H9 (cell line): ENCODE results near the gene SH3PXD2B. TPM values are rescaled to one million over a fixed set of nuclear protein-coding genes. Genes with fewer than 3 reads are reported as not detected.
A peak's percentile ranks its signal among the peaks of the same experiment; 100 is the strongest.

Experiments used
- DNase-seq: peaks from one replicate; pipeline ENCODE4 v3.0.0-alpha.2; 2017
- H2AFZ ChIP-seq: one replicate; pipeline ENCODE4 v1.6.1; 2013; ENCODE audit warnings: mild to moderate bottlenecking, low read length, control low read depth, moderate library complexity
- H2AK5ac ChIP-seq: 2 replicates; pipeline ENCODE4 v1.6.1; 2013; ENCODE audit warnings: low read length, control low read depth, mixed read lengths; ENCODE audit not compliant: insufficient read length
- H2BK120ac ChIP-seq: one replicate; pipeline ENCODE4 v1.6.1; 2013; ENCODE audit warnings: low read depth, mild to moderate bottlenecking, low read length, control low read depth, inconsistent platforms; ENCODE audit not compliant: poor library complexity, severe bottlenecking
- H2BK12ac ChIP-seq: 2 replicates; pipeline ENCODE4 v1.6.1; 2013; ENCODE audit warnings: low read length, control low read depth, mixed read lengths, low read depth; ENCODE audit not compliant: insufficient read length
- H2BK15ac ChIP-seq: 2 replicates; pipeline ENCODE4 v1.6.1; 2013; ENCODE audit warnings: low read depth, low read length, control low read depth
- H2BK20ac ChIP-seq: one replicate; pipeline ENCODE4 v1.6.1; 2013; ENCODE audit warnings: low read depth, mild to moderate bottlenecking, low read length, control low read depth, inconsistent platforms; ENCODE audit not compliant: poor library complexity, severe bottlenecking
- H2BK5ac ChIP-seq: 2 replicates; pipeline ENCODE4 v1.6.1; 2013; ENCODE audit warnings: low read length, control low read depth, mixed read lengths; ENCODE audit not compliant: insufficient read length
- H3K14ac ChIP-seq: 2 replicates; pipeline ENCODE4 v1.6.1; 2013; ENCODE audit warnings: low read length, control low read depth; ENCODE audit not compliant: insufficient read depth
- H3K18ac ChIP-seq: 2 replicates; pipeline ENCODE4 v1.6.1; 2013; ENCODE audit warnings: low read depth, mild to moderate bottlenecking, mixed read lengths, low read length, control low read depth; ENCODE audit not compliant: insufficient read length
- H3K23ac ChIP-seq: 2 replicates; pipeline ENCODE4 v1.6.1; 2013; ENCODE audit warnings: low read length, control low read depth, mixed read lengths, low read depth; ENCODE audit not compliant: insufficient read length
- H3K23me2 ChIP-seq: 2 replicates; pipeline ENCODE4 v1.6.1; 2013; ENCODE audit warnings: low read depth, mild to moderate bottlenecking, mixed read lengths, low read length, control low read depth; ENCODE audit not compliant: insufficient read length, poor library complexity, severe bottlenecking
- H3K27ac ChIP-seq: 2 replicates; pipeline ENCODE4 v1.5.1; 2013; ENCODE audit warnings: low read length, control low read depth, mixed read lengths, low read depth; ENCODE audit not compliant: insufficient read length
- H3K27me3 ChIP-seq: 2 replicates; pipeline ENCODE4 v1.6.1; 2013; ENCODE audit warnings: low read length, control low read depth, inconsistent platforms; ENCODE audit not compliant: insufficient read depth
- H3K4ac ChIP-seq: 2 replicates; pipeline ENCODE4 v1.6.1; 2013; ENCODE audit warnings: low read depth, mild to moderate bottlenecking, control low read depth, inconsistent platforms, low read length, moderate library complexity
- H3K4me1 ChIP-seq: 2 replicates; pipeline ENCODE4 v1.6.1; 2013; ENCODE audit warnings: low read length, control low read depth, inconsistent platforms; ENCODE audit not compliant: insufficient read depth
- H3K4me2 ChIP-seq: 2 replicates; pipeline ENCODE4 v1.6.1; 2013; ENCODE audit warnings: low read length, control low read depth, mixed read lengths; ENCODE audit not compliant: insufficient read length, insufficient read depth
- H3K56ac ChIP-seq: 2 replicates; pipeline ENCODE4 v1.6.1; 2013; ENCODE audit warnings: low read depth, mild to moderate bottlenecking, mixed read lengths, low read length, control low read depth; ENCODE audit not compliant: insufficient read length
- H3K79me1 ChIP-seq: 2 replicates; pipeline ENCODE4 v1.6.1; 2013; ENCODE audit warnings: low read depth, mild to moderate bottlenecking, moderate library complexity, low read length, control low read depth, inconsistent platforms; ENCODE audit not compliant: insufficient read depth, poor library complexity, severe bottlenecking
- H3K79me2 ChIP-seq: 2 replicates; pipeline ENCODE4 v1.6.1; 2013; ENCODE audit warnings: low read length, control low read depth, inconsistent platforms; ENCODE audit not compliant: insufficient read depth
- H3K9ac ChIP-seq: 2 replicates; pipeline ENCODE4 v1.6.1; 2013; ENCODE audit warnings: low read length, control low read depth, mixed read lengths; ENCODE audit not compliant: insufficient read length; ENCODE audit errors: extremely low read depth
- H3K9me3 ChIP-seq: one replicate; pipeline ENCODE4 v1.6.1; 2013; ENCODE audit warnings: low read depth, low read length, inconsistent platforms; ENCODE audit not compliant: control insufficient read depth
- H3T11ph ChIP-seq: one replicate; pipeline ENCODE4 v1.6.1; 2013; ENCODE audit warnings: mild to moderate bottlenecking, low read length, control low read depth, inconsistent platforms
- H4K20me1 ChIP-seq: one replicate; pipeline ENCODE4 v1.6.1; 2013; ENCODE audit not compliant: control insufficient read depth, insufficient read length, insufficient read depth
- H4K5ac ChIP-seq: 2 replicates; pipeline ENCODE4 v1.6.1; 2013; ENCODE audit warnings: low read depth, mild to moderate bottlenecking, mixed read lengths, low read length, control low read depth; ENCODE audit not compliant: insufficient read length
- H4K8ac ChIP-seq: replicated peaks from 2 replicates; pipeline ENCODE4 v1.6.1; 2013; ENCODE audit warnings: low read length, control low read depth, mixed read lengths, low read depth; ENCODE audit not compliant: insufficient read length
- H4K91ac ChIP-seq: 2 replicates; pipeline ENCODE4 v1.6.1; 2013; ENCODE audit warnings: low read depth, mild to moderate bottlenecking, moderate library complexity, mixed read lengths, low read length, control low read depth; ENCODE audit not compliant: insufficient read length
- H3K27ac Mint-ChIP-seq, 3 experiments: 2 replicates in 2 of 3; 3 replicates in 1 of 3; pipeline ENCODE4 v1.8.0; 2020 to 2021; ENCODE audit warnings: mixed read lengths in 3 of 3, mild to moderate bottlenecking in 1 of 3, moderate library complexity in 1 of 3
- H3K27me3 Mint-ChIP-seq: 2 replicates; pipeline ENCODE4 v1.8.0; 2021; ENCODE audit warnings: low read depth, mild to moderate bottlenecking, moderate library complexity, mixed read lengths
- H3K36me3 Mint-ChIP-seq, 3 experiments: 2 replicates in 2 of 3; 3 replicates in 1 of 3; pipeline ENCODE4 v1.8.0; 2020 to 2021; ENCODE audit warnings: low read depth in 3 of 3, mixed read lengths in 3 of 3; ENCODE audit not compliant: insufficient read depth in 1 of 3
- H3K4me1 Mint-ChIP-seq, 2 experiments: 2 replicates each; pipeline ENCODE4 v1.8.0; 2020; ENCODE audit warnings: mixed read lengths in 2 of 2
- H3K4me3 Mint-ChIP-seq, 2 experiments: 2 replicates in 1 of 2; 3 replicates in 1 of 2; pipeline ENCODE4 v1.8.0; 2020 to 2021; ENCODE audit warnings: mild to moderate bottlenecking in 2 of 2, mixed read lengths in 2 of 2, moderate library complexity in 1 of 2
- H3K9me3 Mint-ChIP-seq, 2 experiments: 2 replicates in 1 of 2; 3 replicates in 1 of 2; pipeline ENCODE4 v1.8.0; 2020; ENCODE audit warnings: mild to moderate bottlenecking in 2 of 2, mixed read lengths in 2 of 2, moderate library complexity in 1 of 2
- WGBS: extraction: QIAGEN DNeasy Blood & Tissue Kit; methylation state at CpG from one replicate; pipeline ENCODE4 v1.1.7; 2013; ENCODE audit warnings: missing lambda C conversion rate, low lambda C conversion rate, mixed read lengths; ENCODE audit not compliant: insufficient read length; ENCODE audit errors: extremely low coverage; 5-methylcytosine and 5-hydroxymethylcytosine counted together
- total RNA-seq: library from RNA; stranded (reverse); gene quantifications from 2 replicates; pipeline ENCODE4 v1.2.1, GENCODE V29; 2021
- TF ChIP-seq, protein P1 (sequence below): fragments of 200-600 bp; sonication (generic); conservative IDR thresholded peaks from 3 replicates; pipeline ENCODE4 v1.8.0; 2021; ENCODE audit warnings: antibody characterized with exemption, mild to moderate bottlenecking

The SH3PXD2B gene
- total RNA-seq, 1 experiment from 2014 or later: 49.0 TPM

DNA sequence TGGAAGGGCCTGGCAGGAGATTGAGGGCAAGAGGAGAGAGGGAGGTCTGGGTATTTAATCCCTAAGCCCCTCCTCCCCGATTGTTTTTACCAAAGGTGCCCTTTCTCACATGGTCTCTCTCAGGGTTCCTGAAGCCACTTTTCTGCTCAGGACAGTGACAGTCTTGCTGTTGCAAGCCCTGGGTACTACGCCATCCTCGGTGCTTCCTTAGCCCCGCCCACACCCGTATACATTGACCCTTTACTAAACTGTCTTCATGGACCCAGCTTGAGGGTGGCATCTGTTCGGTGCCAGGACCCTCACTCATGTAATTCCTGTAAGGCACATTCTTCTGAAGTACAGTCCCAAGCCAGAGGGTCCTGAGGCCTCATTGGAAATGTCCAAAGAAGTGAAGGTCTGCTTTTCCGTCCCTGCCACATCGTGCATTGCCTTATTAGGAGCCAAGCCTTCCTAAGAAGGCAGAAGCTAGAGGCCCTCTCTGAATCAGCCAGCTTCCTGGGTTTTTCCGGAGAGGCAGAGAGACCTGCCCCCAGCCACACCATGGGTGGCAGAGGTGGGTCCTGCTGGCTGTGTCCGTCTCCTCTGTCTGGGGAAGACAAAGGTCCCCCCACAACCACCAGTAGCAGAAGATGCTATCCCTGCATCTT is 1.9 kb upstream of the SH3PXD2B start:
- H3K27me3 ChIP-seq: no peaks in the 10 kb centered on the region
- no peak overlapping the region for H2AFZ ChIP-seq
- no peak overlapping the region for H3T11ph ChIP-seq
- Mint-ChIP-seq H3K9me3 (peaks cover 0 to 3% of the 10 kb centered on the region in 2 experiments; a peak in 1 of 5 replicates), H3K27me3 (peaks cover 16% of the 10 kb centered on the region), H3K27ac (peak overlapping the region in 1 of 3 experiments; percentile 94; a peak in 2 of 7 replicates), H3K4me1 (peaks cover 37 to 48% of the 10 kb centered on the region in 2 experiments), H3K36me3 (peaks cover 0 to 4% (median 2%) of the 10 kb centered on the region in 3 experiments; a peak in 4 of 7 replicates), H3K4me3 (peak overlapping the region in 1 of 2 experiments; percentile 87; a peak in 3 of 5 replicates)
- no peaks in the 10 kb centered on the region for H3K79me1 ChIP-seq
- H2AK5ac ChIP-seq: no peak overlapping the region
- H3K4me2 ChIP-seq: no peak overlapping the region
- no peak overlapping the region for H4K5ac ChIP-seq
- H3K23ac ChIP-seq: no peak overlapping the region
- no peak overlapping the region for H2BK120ac ChIP-seq
- no peak overlapping the region for H2BK15ac ChIP-seq
- no peak overlapping the region for H4K8ac ChIP-seq
- no peak overlapping the region for H3K27ac ChIP-seq
- no peaks in the 10 kb centered on the region for H3K9me3 ChIP-seq
- TF ChIP-seq, protein P1, sequence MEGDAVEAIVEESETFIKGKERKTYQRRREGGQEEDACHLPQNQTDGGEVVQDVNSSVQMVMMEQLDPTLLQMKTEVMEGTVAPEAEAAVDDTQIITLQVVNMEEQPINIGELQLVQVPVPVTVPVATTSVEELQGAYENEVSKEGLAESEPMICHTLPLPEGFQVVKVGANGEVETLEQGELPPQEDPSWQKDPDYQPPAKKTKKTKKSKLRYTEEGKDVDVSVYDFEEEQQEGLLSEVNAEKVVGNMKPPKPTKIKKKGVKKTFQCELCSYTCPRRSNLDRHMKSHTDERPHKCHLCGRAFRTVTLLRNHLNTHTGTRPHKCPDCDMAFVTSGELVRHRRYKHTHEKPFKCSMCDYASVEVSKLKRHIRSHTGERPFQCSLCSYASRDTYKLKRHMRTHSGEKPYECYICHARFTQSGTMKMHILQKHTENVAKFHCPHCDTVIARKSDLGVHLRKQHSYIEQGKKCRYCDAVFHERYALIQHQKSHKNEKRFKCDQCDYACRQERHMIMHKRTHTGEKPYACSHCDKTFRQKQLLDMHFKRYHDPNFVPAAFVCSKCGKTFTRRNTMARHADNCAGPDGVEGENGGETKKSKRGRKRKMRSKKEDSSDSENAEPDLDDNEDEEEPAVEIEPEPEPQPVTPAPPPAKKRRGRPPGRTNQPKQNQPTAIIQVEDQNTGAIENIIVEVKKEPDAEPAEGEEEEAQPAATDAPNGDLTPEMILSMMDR: no peak
- no peak overlapping the region for H3K18ac ChIP-seq
- no peak overlapping the region for H2BK12ac ChIP-seq
- H4K91ac ChIP-seq: no peak overlapping the region
- no peak for DNase-seq
- H2BK20ac ChIP-seq: no peak overlapping the region
- no CpG with 5 or more reads among the region's 10 CpGs for WGBS
- H3K4ac ChIP-seq: no peak overlapping the region
- no peak overlapping the region for H2BK5ac ChIP-seq
- no peak overlapping the region for H3K56ac ChIP-seq
- no peaks in the 10 kb centered on the region for H4K20me1 ChIP-seq
- H3K23me2 ChIP-seq: peaks cover 8% of the 10 kb centered on the region
- H3K14ac ChIP-seq: no peak overlapping the region
- H3K9ac ChIP-seq: no peak overlapping the region
- no peaks in the 10 kb centered on the region; the same call in 1 of the 2 replicates for H3K79me2 ChIP-seq
- no peaks in the 10 kb centered on the region for H3K4me1 ChIP-seq
